BLaER1 treated with 17β-estradiol and CSF1 and Interleukin-3, amounts not matched to agents 10 nM and 100 nM (cell line): ENCODE results near the gene LRRC56.
A peak's percentile ranks its signal among the peaks of the same experiment; 100 is the strongest.
"Not testable (repeated sequence)": the region's sequence is repeated elsewhere in the genome, so short reads cannot be mapped to it uniquely, and the experiment has no call there.

ENCODE experiments used
- H3K27ac ChIP-seq, 11 experiments: shearing (Covaris generic); formaldehyde crosslinking; 2 replicates each; pipeline ENCODE4 v1.8.1; 2022
- H3K27me3 ChIP-seq, 11 experiments: shearing (Covaris generic); formaldehyde crosslinking; 2 replicates each; pipeline ENCODE4 v1.8.1; 2022
- H3K36me3 ChIP-seq, 11 experiments: shearing (Covaris generic); formaldehyde crosslinking; 2 replicates each; pipeline ENCODE4 v1.8.1; 2022
- H3K4me1 ChIP-seq, 10 experiments: shearing (Covaris generic); formaldehyde crosslinking; 2 replicates each; pipeline ENCODE4 v1.8.1; 2022
- H3K4me2 ChIP-seq, 11 experiments: shearing (Covaris generic); formaldehyde crosslinking; 2 replicates each; pipeline ENCODE4 v1.8.1; 2022
- H3K4me3 ChIP-seq, 10 experiments: shearing (Covaris generic); formaldehyde crosslinking; 2 replicates each; pipeline ENCODE4 v1.8.1; 2022
- H3K9ac ChIP-seq, 11 experiments: shearing (Covaris generic); formaldehyde crosslinking; 2 replicates each; pipeline ENCODE4 v1.8.1; 2022
- H3K9me3 ChIP-seq, 11 experiments: shearing (Covaris generic); formaldehyde crosslinking; replicated peaks in 1 of 11; 2 replicates each; pipeline ENCODE4 v1.8.1; 2022
- H4K20me1 ChIP-seq, 11 experiments: shearing (Covaris generic); formaldehyde crosslinking; 2 replicates each; pipeline ENCODE4 v1.8.1; 2022
- Cebpa-rat ChIP-seq, 11 experiments: shearing (Covaris generic); IDR thresholded peaks; 2 replicates each; pipeline ENCODE4 v1.8.1; 2022

The LRRC56 gene

GRCh38 chr11:568306-569157 is 31.2 kb downstream of the LRRC56 start:
- H3K36me3 ChIP-seq: peaks cover 0 to 16% (median 0%) of the 10 kb centered on the region in 11 experiments; a peak in 6 of 22 replicates
- peaks cover 0 to 12% (median 0%) of the 10 kb centered on the region in 11 experiments; a peak in 3 of 22 replicates for H3K27me3 ChIP-seq
- H3K4me3 ChIP-seq: peak overlapping the region; percentile 74 to 93 (median 79)
- H3K4me1 ChIP-seq: peaks cover 35 to 59% (median 40%) of the 10 kb centered on the region in 10 experiments
- peak overlapping the region; percentile 87 to 98 (median 92) for H3K9ac ChIP-seq
- peaks cover 0 to 44% (median 28%) of the 10 kb centered on the region in 11 experiments; a peak in 15 of 22 replicates for H4K20me1 ChIP-seq
- no peak for TF ChIP-seq Cebpa-rat (IDR thresholded peaks at IDR 0.05)
- H3K27ac ChIP-seq: peak overlapping the region; percentile 86 to 97 (median 91)
- no peaks in the 10 kb centered on the region for H3K9me3 ChIP-seq
- peak overlapping the region; percentile 97 to 100 (median 99) for H3K4me2 ChIP-seq

- H3K4me1 ChIP-seq: peaks cover 40 to 60% (median 43%) of the 10 kb centered on the region in 10 experiments
- peak overlapping the region; percentile 86 to 97 (median 91) for H3K27ac ChIP-seq
- H3K27me3 ChIP-seq: peaks cover 0 to 15% (median 3%) of the 10 kb centered on the region in 11 experiments; a peak in 12 of 22 replicates
- no peaks in the 10 kb centered on the region for H3K9me3 ChIP-seq
- peak overlapping the region; percentile 87 to 98 (median 92) for H3K9ac ChIP-seq
- TF ChIP-seq Cebpa-rat (IDR thresholded peaks at IDR 0.05): no peak
- H4K20me1 ChIP-seq: peaks cover 0 to 36% (median 21%) of the 10 kb centered on the region in 11 experiments; a peak in 15 of 22 replicates
- H3K4me2 ChIP-seq: peak overlapping the region; percentile 97 to 100 (median 99)
- peak overlapping the region; percentile 74 to 93 (median 79) for H3K4me3 ChIP-seq
- H3K36me3 ChIP-seq: peaks cover 0 to 16% (median 0%) of the 10 kb centered on the region in 11 experiments; a peak in 5 of 22 replicates
Observed at GRCh38 chr11:569158-569885, 32.0 kb downstream of the LRRC56 start.

- no peak for TF ChIP-seq Cebpa-rat (IDR thresholded peaks at IDR 0.05)
- H4K20me1 ChIP-seq: peaks cover under 1 to 28% (median 10%) of the 10 kb centered on the region in 11 experiments; a peak in 19 of 22 replicates
- no peak overlapping the region for H3K4me3 ChIP-seq
- no peak overlapping the region for H3K4me2 ChIP-seq
- peaks cover 8 to 29% (median 16%) of the 10 kb centered on the region in 11 experiments; a peak in 21 of 22 replicates for H3K27me3 ChIP-seq
- H3K27ac ChIP-seq: no peak overlapping the region
- peaks cover 36 to 52% (median 42%) of the 10 kb centered on the region in 10 experiments for H3K4me1 ChIP-seq
- H3K9me3 ChIP-seq: no peaks in the 10 kb centered on the region
- H3K9ac ChIP-seq: no peak overlapping the region
- peaks cover 0 to 5% (median 0%) of the 10 kb centered on the region in 11 experiments; a peak in 2 of 22 replicates for H3K36me3 ChIP-seq
Observed at GRCh38 chr11:571802-572185, 34.5 kb downstream of the LRRC56 start.

- Histone ChIP-seq H3K27me3 (peaks cover 8 to 29% (median 16%) of the 10 kb centered on the region in 11 experiments; a peak in 21 of 22 replicates), H3K9ac (no peak overlapping the region), H3K36me3 (peaks cover 0 to 13% (median 6%) of the 10 kb centered on the region in 11 experiments; a peak in 15 of 22 replicates), H3K27ac (no peak overlapping the region), H4K20me1 (peaks cover 15 to 30% (median 17%) of the 10 kb centered on the region in 11 experiments), H3K4me3 (no peak overlapping the region), H3K4me1 (peaks cover 35 to 51% (median 42%) of the 10 kb centered on the region in 10 experiments), H3K4me2 (peak overlapping the region in 2 of 11 experiments; percentile 13 to 97; a peak in 2 of 22 replicates), H3K9me3 (no peaks in the 10 kb centered on the region)
- no peak for TF ChIP-seq Cebpa-rat (IDR thresholded peaks at IDR 0.05)
Observed at GRCh38 chr11:573146-573759, 35.9 kb downstream of the LRRC56 start.

- Histone ChIP-seq H3K4me2 (peak overlapping the region; percentile 39 to 100 (median 98); a peak in 21 of 22 replicates), H3K4me3 (peak overlapping the region in 2 of 10 experiments; percentile 16 to 37; a peak in 3 of 20 replicates), H3K9ac (peak overlapping the region in 2 of 11 experiments; percentile 14 to 42; a peak in 1 of 22 replicates), H4K20me1 (peaks cover 24 to 38% (median 26%) of the 10 kb centered on the region in 11 experiments), H3K4me1 (peaks cover 41 to 56% (median 47%) of the 10 kb centered on the region in 10 experiments), H3K36me3 (peaks cover 0 to 20% (median 9%) of the 10 kb centered on the region in 11 experiments; a peak in 16 of 22 replicates), H3K27me3 (peaks cover 8 to 29% (median 16%) of the 10 kb centered on the region in 11 experiments; a peak in 21 of 22 replicates)
- not testable (repeated sequence) for H3K27ac ChIP-seq, H3K9me3 ChIP-seq
Observed at GRCh38 chr11:574031-574570, 36.8 kb downstream of the LRRC56 start.

- peaks cover 40 to 56% (median 46%) of the 10 kb centered on the region in 10 experiments for H3K4me1 ChIP-seq
- H3K27ac ChIP-seq: no peak overlapping the region
- no peaks in the 10 kb centered on the region for H3K9me3 ChIP-seq
- H3K36me3 ChIP-seq: peaks cover 0 to 26% (median 16%) of the 10 kb centered on the region in 11 experiments; a peak in 18 of 22 replicates
- peak overlapping the region; percentile 55 to 76 (median 66) for H3K4me3 ChIP-seq
- TF ChIP-seq Cebpa-rat (IDR thresholded peaks at IDR 0.05): no peak
- peaks cover 8 to 24% (median 16%) of the 10 kb centered on the region in 11 experiments; a peak in 21 of 22 replicates for H3K27me3 ChIP-seq
- H3K9ac ChIP-seq: peak overlapping the region in 9 of 11 experiments; percentile 47 to 80 (median 69); a peak in 14 of 22 replicates
- H4K20me1 ChIP-seq: peaks cover 30 to 45% (median 33%) of the 10 kb centered on the region in 11 experiments
- H3K4me2 ChIP-seq: peak overlapping the region; percentile 97 to 100 (median 98)
Observed at GRCh38 chr11:574632-575312, 37.4 kb downstream of the LRRC56 start.

- no peaks in the 10 kb centered on the region for H3K9me3 ChIP-seq
- TF ChIP-seq Cebpa-rat (IDR thresholded peaks at IDR 0.05): no peak
Observed at GRCh38 chr11:575313-575995, 38.1 kb downstream of the LRRC56 start.

More at GRCh38 chr11:575313-575995, 38.1 kb downstream of the LRRC56 start:
- Histone ChIP-seq H3K9ac (peak overlapping the region; percentile 47 to 80 (median 68); a peak in 20 of 22 replicates), H3K27me3 (peaks cover 8 to 24% (median 16%) of the 10 kb centered on the region in 11 experiments; a peak in 21 of 22 replicates), H3K4me2 (peak overlapping the region; percentile 97 to 100 (median 98)), H3K4me1 (peaks cover 40 to 56% (median 48%) of the 10 kb centered on the region in 10 experiments), H3K36me3 (peaks cover 0 to 33% (median 20%) of the 10 kb centered on the region in 11 experiments; a peak in 19 of 22 replicates), H3K4me3 (peak overlapping the region; percentile 55 to 76 (median 66)), H3K27ac (peak overlapping the region in 2 of 11 experiments; percentile 17 to 25; a peak in 2 of 22 replicates), H4K20me1 (peaks cover 37 to 52% (median 39%) of the 10 kb centered on the region in 11 experiments)
